ENCODE results near the gene TCF7L1.
"Not testable (repeated sequence)": the region's sequence is repeated elsewhere in the genome, so short reads cannot be mapped to it uniquely, and the experiment has no call there.

The TCF7L1 gene

GRCh38 chr2:85132397-85132796, 795 bp upstream of the TCF7L1 start:
- DNase-seq, result no peak

GRCh38 chr2:85133751-85134254, 611 bp downstream of the TCF7L1 start:
- no peak for DNase-seq

- DNase-seq, result no peak
Observed at GRCh38 chr2:85134255-85134895, 1.2 kb downstream of the TCF7L1 start.

- no peak for DNase-seq
Observed at GRCh38 chr2:85134896-85135659, 1.9 kb downstream of the TCF7L1 start.

- no peak for DNase-seq
Observed at GRCh38 chr2:85135660-85135914, 2.4 kb downstream of the TCF7L1 start.

GRCh38 chr2:85137156-85137555, 4.0 kb downstream of the TCF7L1 start:
- no peak for DNase-seq

- no peak for DNase-seq
Observed at GRCh38 chr2:85143463-85144082, 10.4 kb downstream of the TCF7L1 start.

- no peak for DNase-seq
Observed at GRCh38 chr2:85145116-85145820, 12.1 kb downstream of the TCF7L1 start.

GRCh38 chr2:85148190-85148589, 15.0 kb downstream of the TCF7L1 start:
- no peak for DNase-seq

GRCh38 chr2:85151026-85151425, 17.8 kb downstream of the TCF7L1 start:
- DNase-seq, result no peak

- DNase-seq, result no peak
Observed at GRCh38 chr2:85152895-85153294, 19.7 kb downstream of the TCF7L1 start.

- no peak for DNase-seq
Observed at GRCh38 chr2:85154048-85154753, 21.0 kb downstream of the TCF7L1 start.

GRCh38 chr2:85155082-85155481, 21.9 kb downstream of the TCF7L1 start:
- not testable (repeated sequence) for DNase-seq

- no peak for DNase-seq
Observed at GRCh38 chr2:85156153-85156552, 23.0 kb downstream of the TCF7L1 start.

- no peak for DNase-seq
Observed at GRCh38 chr2:85156619-85157018, 23.4 kb downstream of the TCF7L1 start.

GRCh38 chr2:85157345-85157744, 24.2 kb downstream of the TCF7L1 start:
- DNase-seq, result no peak

- no peak for DNase-seq
Observed at GRCh38 chr2:85158559-85159273, 25.5 kb downstream of the TCF7L1 start.

GRCh38 chr2:85159589-85159988, 26.4 kb downstream of the TCF7L1 start:
- no peak for DNase-seq

GRCh38 chr2:85160966-85161960, 28.1 kb downstream of the TCF7L1 start:
- no peak for DNase-seq

- DNase-seq, result no peak
Observed at GRCh38 chr2:85162746-85163301, 29.6 kb downstream of the TCF7L1 start.

- no peak for DNase-seq
Observed at GRCh38 chr2:85163675-85164074, 30.5 kb downstream of the TCF7L1 start.
